Caco-2 (cell line): ENCODE measurements around the gene ZBTB14. TPM values are rescaled to one million over a fixed set of nuclear protein-coding genes. Genes with fewer than 3 reads are reported as not detected.

Experiments
- BruUV-seq: library from RNA; stranded (reverse); fragments of 400-500 nt; replicated peaks from 2 replicates; lab custom pipeline; 2021; lab: Mats Ljungman, UMichigan
- CTCF ChIA-PET: fragments of 300-600 bp; sonication (Branson Sonifier 250); formaldehyde crosslinking; loops from one replicate; lab custom pipeline; 2022; ENCODE audit warnings: antibody characterized with exemption; lab: Charles Lee
- POLR2A ChIA-PET: fragments of 300-600 bp; sonication (Branson Sonifier 250); formaldehyde crosslinking; loops from one replicate; lab custom pipeline; 2022; ENCODE audit warnings: antibody characterized with exemption; lab: Charles Lee
- DNase-seq, 2 experiments: peaks; one replicate each; pipeline versions ENCODE4 v3.0.0 to v3.0.0-alpha.2; 2020 to 2022
- H3K27me3 ChIP-seq: replicated peaks from 2 replicates; pipeline ENCODE4 v1.6.0; 2011; ENCODE audit warnings: low read length; ENCODE audit not compliant: control insufficient read depth, insufficient read depth
- H3K36me3 ChIP-seq: 2 replicates; pipeline ENCODE4 v1.5.1; 2011; ENCODE audit warnings: low read length; ENCODE audit not compliant: control insufficient read depth, insufficient read depth
- H3K4me1 ChIP-seq: fragments of 250-450 bp; sonication (Bioruptor Pico); 2 replicates; pipeline ENCODE4 v1.5.1; 2020; ENCODE audit warnings: mild to moderate bottlenecking
- H3K4me3 ChIP-seq: 2 replicates; pipeline ENCODE4 v1.5.1; 2011; ENCODE audit warnings: low read depth, mild to moderate bottlenecking, control low read depth, low read length
- H3K9me3 ChIP-seq: fragments of 250-450 bp; sonication (Bioruptor Pico); 2 replicates; pipeline ENCODE4 v1.5.1; 2020; ENCODE audit warnings: mild to moderate bottlenecking, moderate library complexity
- H3K27ac Mint-ChIP-seq: one replicate; pipeline ENCODE4 v1.8.0; 2022; ENCODE audit warnings: mixed read lengths; ENCODE audit not compliant: unreplicated experiment
- H3K27me3 Mint-ChIP-seq: one replicate; pipeline ENCODE4 v1.8.0; 2022; ENCODE audit warnings: mixed read lengths; ENCODE audit not compliant: insufficient read depth, unreplicated experiment
- H3K36me3 Mint-ChIP-seq: one replicate; pipeline ENCODE4 v1.8.0; 2022; ENCODE audit warnings: mild to moderate bottlenecking, mixed read lengths; ENCODE audit not compliant: insufficient read depth, unreplicated experiment
- H3K4me1 Mint-ChIP-seq: one replicate; pipeline ENCODE4 v1.8.0; 2022; ENCODE audit warnings: low read depth, mixed read lengths; ENCODE audit not compliant: unreplicated experiment
- H3K4me3 Mint-ChIP-seq: one replicate; pipeline ENCODE4 v1.8.0; 2022; ENCODE audit warnings: mild to moderate bottlenecking, moderate library complexity, mixed read lengths; ENCODE audit not compliant: unreplicated experiment
- H3K9me3 Mint-ChIP-seq: one replicate; pipeline ENCODE4 v1.8.0; 2022; ENCODE audit warnings: mixed read lengths; ENCODE audit not compliant: unreplicated experiment
- intact Hi-C: fragments of 100-400 bp; cut with micrococcal nuclease; formaldehyde crosslinking; loops from one replicate; pipeline ENCODE4 v1.10.0; 2022; ENCODE audit not compliant: unreplicated experiment
- total RNA-seq: library from RNA; stranded (reverse); gene quantifications from 2 replicates; pipeline ENCODE4 v1.2.3, GENCODE V29; 2022
- TF ChIP-seq, protein P1 (sequence below), 2 experiments: fragments of 200-600 bp in 1 of 2; IDR thresholded peaks; 1 replicate in 1 of 2; 2 replicates in 1 of 2; pipeline versions ENCODE4 v1.5.1 to v1.8.0; 2011 to 2022; ENCODE audit warnings: antibody characterized with exemption in 1 of 2, control low read depth in 1 of 2, inconsistent platforms in 1 of 2, low read depth in 1 of 2, low read length in 1 of 2, mild to moderate bottlenecking in 1 of 2, moderate library complexity in 1 of 2; ENCODE audit not compliant: insufficient read depth in 1 of 2, severe bottlenecking in 1 of 2, unreplicated experiment in 1 of 2

The ZBTB14 gene
- total RNA-seq, 1 experiment from 2014 or later: 14.7 TPM

DNA sequence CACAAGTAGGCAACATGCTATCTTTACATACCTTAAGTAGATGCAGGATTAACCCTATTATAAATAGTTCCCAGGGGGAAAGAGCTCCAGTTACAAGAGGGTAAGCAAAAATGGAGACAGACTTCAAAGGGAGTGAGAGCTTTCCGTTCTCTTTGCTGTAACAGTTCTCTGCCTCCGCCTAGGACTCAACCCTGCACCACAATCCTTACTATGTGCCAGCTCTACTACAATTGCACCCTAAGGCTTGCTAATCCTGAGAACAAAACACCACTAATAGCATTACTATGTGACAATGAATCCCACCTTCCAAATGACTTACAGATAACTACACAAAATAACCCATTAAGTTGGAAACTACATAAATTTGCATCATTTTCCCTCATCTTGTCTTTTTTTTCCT, 7.7 kb downstream of the ZBTB14 start:
- intact Hi-C loops: no loop called here
- H3K27me3 ChIP-seq: no peaks in the 10 kb centered on the region
- Mint-ChIP-seq H3K4me1 (no peaks in the 10 kb centered on the region), H3K27me3 (no peaks in the 10 kb centered on the region), H3K36me3 (peaks cover 15% of the 10 kb centered on the region), H3K4me3 (no peak overlapping the region), H3K9me3 (no peaks in the 10 kb centered on the region), H3K27ac (no peak overlapping the region)
- H3K4me3 ChIP-seq: no peak overlapping the region
- no peak for DNase-seq
- no peaks in the 10 kb centered on the region; the same call in 1 of the 2 replicates for H3K36me3 ChIP-seq
- no peaks in the 10 kb centered on the region for H3K4me1 ChIP-seq
- TF ChIP-seq, protein P1, sequence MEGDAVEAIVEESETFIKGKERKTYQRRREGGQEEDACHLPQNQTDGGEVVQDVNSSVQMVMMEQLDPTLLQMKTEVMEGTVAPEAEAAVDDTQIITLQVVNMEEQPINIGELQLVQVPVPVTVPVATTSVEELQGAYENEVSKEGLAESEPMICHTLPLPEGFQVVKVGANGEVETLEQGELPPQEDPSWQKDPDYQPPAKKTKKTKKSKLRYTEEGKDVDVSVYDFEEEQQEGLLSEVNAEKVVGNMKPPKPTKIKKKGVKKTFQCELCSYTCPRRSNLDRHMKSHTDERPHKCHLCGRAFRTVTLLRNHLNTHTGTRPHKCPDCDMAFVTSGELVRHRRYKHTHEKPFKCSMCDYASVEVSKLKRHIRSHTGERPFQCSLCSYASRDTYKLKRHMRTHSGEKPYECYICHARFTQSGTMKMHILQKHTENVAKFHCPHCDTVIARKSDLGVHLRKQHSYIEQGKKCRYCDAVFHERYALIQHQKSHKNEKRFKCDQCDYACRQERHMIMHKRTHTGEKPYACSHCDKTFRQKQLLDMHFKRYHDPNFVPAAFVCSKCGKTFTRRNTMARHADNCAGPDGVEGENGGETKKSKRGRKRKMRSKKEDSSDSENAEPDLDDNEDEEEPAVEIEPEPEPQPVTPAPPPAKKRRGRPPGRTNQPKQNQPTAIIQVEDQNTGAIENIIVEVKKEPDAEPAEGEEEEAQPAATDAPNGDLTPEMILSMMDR (IDR thresholded peaks at IDR 0.05; ENCODE audit: insufficient read depth in 1 of 2, low read depth in 1 of 2, low read length in 1 of 2, severe bottlenecking in 1 of 2, unreplicated experiment in 1 of 2): no peak
- CTCF ChIA-PET: no interaction called here
- H3K9me3 ChIP-seq: no peaks in the 10 kb centered on the region
- BruUV-seq: no TSS peak
- POLR2A ChIA-PET: no interaction called here

DNA sequence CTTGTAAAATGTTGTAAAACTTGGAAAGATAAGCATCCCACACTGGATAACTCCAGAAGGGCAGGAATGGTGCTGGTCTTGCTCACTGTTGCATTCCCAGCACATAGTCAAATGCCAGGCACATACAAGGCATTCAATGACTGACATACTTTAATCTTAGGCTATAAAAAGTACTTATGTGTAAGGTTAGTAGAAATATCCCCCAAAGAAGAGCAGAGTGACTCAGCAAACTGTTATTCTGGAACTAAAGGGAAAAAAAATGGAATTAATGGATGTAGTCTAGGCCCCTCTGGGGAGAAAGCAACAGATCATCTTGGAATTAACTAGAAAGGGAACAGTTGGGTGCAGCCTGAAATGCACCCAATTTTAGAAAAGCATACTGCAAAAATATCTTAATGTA, 9.0 kb downstream of the ZBTB14 start:
- DNase-seq: no peak
- no TSS peak for BruUV-seq
- Histone ChIP-seq H3K4me3 (no peak overlapping the region), H3K36me3 (no peaks in the 10 kb centered on the region; the same call in 1 of the 2 replicates), H3K4me1 (no peaks in the 10 kb centered on the region), H3K9me3 (no peaks in the 10 kb centered on the region), H3K27me3 (no peaks in the 10 kb centered on the region)
- TF ChIP-seq, protein P1 (IDR thresholded peaks at IDR 0.05; ENCODE audit: insufficient read depth in 1 of 2, low read depth in 1 of 2, low read length in 1 of 2, severe bottlenecking in 1 of 2, unreplicated experiment in 1 of 2): no peak
- no peak overlapping the region for H3K4me3 Mint-ChIP-seq
- ChIA-PET CTCF (no interaction called here), POLR2A (no interaction called here)
- H3K27ac Mint-ChIP-seq: no peak overlapping the region
- peaks cover 10% of the 10 kb centered on the region for H3K36me3 Mint-ChIP-seq
- intact Hi-C loops: no loop called here
- no peaks in the 10 kb centered on the region for H3K9me3 Mint-ChIP-seq
- no peaks in the 10 kb centered on the region for H3K4me1 Mint-ChIP-seq
- H3K27me3 Mint-ChIP-seq: no peaks in the 10 kb centered on the region

DNA sequence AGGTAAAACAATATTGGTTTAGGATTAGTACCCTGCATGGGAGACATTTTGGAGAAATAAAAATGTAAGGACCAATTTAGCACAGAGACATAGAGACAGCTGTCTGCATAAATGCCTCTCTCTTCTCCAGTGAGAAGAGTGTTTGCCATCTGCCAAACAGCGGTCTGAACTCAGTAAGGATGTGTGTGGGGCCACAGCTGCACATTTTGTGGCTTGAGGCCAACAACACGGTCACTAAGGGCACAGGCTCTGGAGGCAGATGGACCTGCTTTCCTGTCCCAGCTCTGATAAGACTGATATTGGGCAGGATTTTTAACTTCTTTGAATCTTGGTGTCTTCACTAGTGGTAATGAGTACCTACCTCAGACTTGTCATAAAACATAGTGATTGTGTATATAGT, 10.2 kb downstream of the ZBTB14 start:
- BruUV-seq: no TSS peak
- H3K9me3 Mint-ChIP-seq: no peaks in the 10 kb centered on the region
- DNase-seq: no peak
- H3K36me3 ChIP-seq: no peaks in the 10 kb centered on the region
- no peaks in the 10 kb centered on the region for H3K36me3 Mint-ChIP-seq
- H3K4me1 Mint-ChIP-seq: no peaks in the 10 kb centered on the region
- ChIA-PET POLR2A (interaction anchor here (0.9 kb wide), 1 partner anchor 11 kb away, joined by 5 read pairs; no protein-coding TSS in a partner anchor), CTCF (no interaction called here)
- intact Hi-C loops: no loop called here
- H3K4me1 ChIP-seq: no peaks in the 10 kb centered on the region
- no peaks in the 10 kb centered on the region for H3K27me3 Mint-ChIP-seq
- H3K27ac Mint-ChIP-seq: no peak overlapping the region
- H3K27me3 ChIP-seq: no peaks in the 10 kb centered on the region
- H3K9me3 ChIP-seq: no peaks in the 10 kb centered on the region
- no peak overlapping the region for H3K4me3 ChIP-seq
- TF ChIP-seq, protein P1 (IDR thresholded peaks at IDR 0.05; ENCODE audit: insufficient read depth in 1 of 2, low read depth in 1 of 2, low read length in 1 of 2, severe bottlenecking in 1 of 2, unreplicated experiment in 1 of 2): no peak
- no peak overlapping the region for H3K4me3 Mint-ChIP-seq
